ENCODE measurements around the gene EMC9.
"Not testable (repeated sequence)": the region's sequence is repeated elsewhere in the genome, so short reads cannot be mapped to it uniquely, and the experiment has no call there.

EMC9 gene

GRCh38 chr14:24108336-24108874, 33.0 kb downstream of the EMC9 start:
- no peak for DNase-seq (ENCODE audit: low read depth)

GRCh38 chr14:24106672-24107271, 34.6 kb downstream of the EMC9 start:
- no peak overlapping the region for H3K4me3 ChIP-seq (ENCODE audit: low read depth, low read length)
- TF ChIP-seq MYC (IDR thresholded peaks at IDR 0.05; ENCODE audit: low read depth, low read length) (no peak), MAX (IDR thresholded peaks at IDR 0.05; ENCODE audit: low read depth, low read length) (no peak), CTCF (IDR thresholded peaks at IDR 0.05; ENCODE audit: low read depth, low read length) (no peak), POLR2A (IDR thresholded peaks at IDR 0.05; ENCODE audit: extremely low read depth, insufficient read length) (no peak)

More at GRCh38 chr14:24108336-24108874, 33.0 kb downstream of the EMC9 start:
- no peak for TF ChIP-seq POLR2A (IDR thresholded peaks at IDR 0.05; ENCODE audit: extremely low read depth, insufficient read length)
- no peak for TF ChIP-seq MYC (IDR thresholded peaks at IDR 0.05; ENCODE audit: low read depth, low read length)
- TF ChIP-seq CTCF (IDR thresholded peaks at IDR 0.05; ENCODE audit: low read depth, low read length) = no peak
- no peak for TF ChIP-seq MAX (IDR thresholded peaks at IDR 0.05; ENCODE audit: low read depth, low read length)
- no peak overlapping the region for H3K4me3 ChIP-seq (ENCODE audit: low read depth, low read length)

GRCh38 chr14:24105609-24106239, 35.7 kb downstream of the EMC9 start:
- H3K4me3 ChIP-seq (ENCODE audit: low read depth, low read length); DNase-seq (ENCODE audit: low read depth): not testable (repeated sequence)

More at GRCh38 chr14:24106672-24107271, 34.6 kb downstream of the EMC9 start:
- no peak for DNase-seq (ENCODE audit: low read depth)

- TF ChIP-seq CTCF (IDR thresholded peaks at IDR 0.05; ENCODE audit: low read depth, low read length) (no peak), POLR2A (IDR thresholded peaks at IDR 0.05; ENCODE audit: extremely low read depth, insufficient read length) (no peak), MAX (IDR thresholded peaks at IDR 0.05; ENCODE audit: low read depth, low read length) (no peak), MYC (IDR thresholded peaks at IDR 0.05; ENCODE audit: low read depth, low read length) (no peak)
- H3K4me3 ChIP-seq (ENCODE audit: low read depth, low read length) = no peak overlapping the region
- no peak for DNase-seq (ENCODE audit: low read depth)
These were observed 37.9 kb downstream of the EMC9 start for GRCh38 chr14:24103451-24103850.

GRCh38 chr14:24102357-24103048, 38.9 kb downstream of the EMC9 start:
- TF ChIP-seq POLR2A (IDR thresholded peaks at IDR 0.05; ENCODE audit: extremely low read depth, insufficient read length) = no peak
- TF ChIP-seq MAX (IDR thresholded peaks at IDR 0.05; ENCODE audit: low read depth, low read length) = no peak
- no peak for TF ChIP-seq CTCF (IDR thresholded peaks at IDR 0.05; ENCODE audit: low read depth, low read length)
- no peak for TF ChIP-seq MYC (IDR thresholded peaks at IDR 0.05; ENCODE audit: low read depth, low read length)
- H3K4me3 ChIP-seq (ENCODE audit: low read depth, low read length) = no peak overlapping the region
- DNase-seq (ENCODE audit: low read depth) = no peak

- DNase-seq (ENCODE audit: low read depth) = no peak
- no peak overlapping the region for H3K4me3 ChIP-seq (ENCODE audit: low read depth, low read length)
- TF ChIP-seq CTCF (IDR thresholded peaks at IDR 0.05; ENCODE audit: low read depth, low read length) = no peak
These were observed 40.4 kb downstream of the EMC9 start for GRCh38 chr14:24100982-24101494.

Data from NB4 (cell line).